ENCODE data around the gene SAMD3. TPM values are rescaled to one million over a fixed set of nuclear protein-coding genes. Genes with fewer than 3 reads are reported as not detected.
"Not testable (repeated sequence)": the region's sequence is repeated elsewhere in the genome, so short reads cannot be mapped to it uniquely, and the experiment has no call there.

SAMD3 gene
- total RNA-seq, 4 donors from 2014 or later, result 3.4 to 4.1 TPM; not detected in 2

DNA sequence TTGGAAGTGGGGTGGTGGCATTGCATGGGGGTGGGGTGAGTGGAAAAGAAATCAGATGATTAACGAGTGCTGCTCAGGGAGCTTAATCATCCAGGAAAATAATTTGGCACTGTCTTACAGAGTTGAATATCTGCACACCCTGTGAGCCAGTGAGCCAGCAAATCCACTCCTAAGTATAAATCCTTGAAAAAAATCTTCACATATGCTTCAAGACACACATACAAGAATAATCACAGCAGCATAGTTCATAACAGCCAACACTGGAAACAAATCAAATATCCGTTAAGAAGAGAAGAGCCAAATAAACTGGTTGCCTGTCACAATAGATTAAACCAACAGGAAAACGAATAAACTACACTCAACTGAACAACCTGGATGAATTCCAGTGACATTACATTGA lies 62.8 kb downstream of the SAMD3 start:
- H3K4me1 ChIP-seq, result no peaks in the 10 kb centered on the region
- no peak for TF ChIP-seq POLR2A (IDR thresholded peaks at IDR 0.05)
- TF ChIP-seq, protein P1, sequence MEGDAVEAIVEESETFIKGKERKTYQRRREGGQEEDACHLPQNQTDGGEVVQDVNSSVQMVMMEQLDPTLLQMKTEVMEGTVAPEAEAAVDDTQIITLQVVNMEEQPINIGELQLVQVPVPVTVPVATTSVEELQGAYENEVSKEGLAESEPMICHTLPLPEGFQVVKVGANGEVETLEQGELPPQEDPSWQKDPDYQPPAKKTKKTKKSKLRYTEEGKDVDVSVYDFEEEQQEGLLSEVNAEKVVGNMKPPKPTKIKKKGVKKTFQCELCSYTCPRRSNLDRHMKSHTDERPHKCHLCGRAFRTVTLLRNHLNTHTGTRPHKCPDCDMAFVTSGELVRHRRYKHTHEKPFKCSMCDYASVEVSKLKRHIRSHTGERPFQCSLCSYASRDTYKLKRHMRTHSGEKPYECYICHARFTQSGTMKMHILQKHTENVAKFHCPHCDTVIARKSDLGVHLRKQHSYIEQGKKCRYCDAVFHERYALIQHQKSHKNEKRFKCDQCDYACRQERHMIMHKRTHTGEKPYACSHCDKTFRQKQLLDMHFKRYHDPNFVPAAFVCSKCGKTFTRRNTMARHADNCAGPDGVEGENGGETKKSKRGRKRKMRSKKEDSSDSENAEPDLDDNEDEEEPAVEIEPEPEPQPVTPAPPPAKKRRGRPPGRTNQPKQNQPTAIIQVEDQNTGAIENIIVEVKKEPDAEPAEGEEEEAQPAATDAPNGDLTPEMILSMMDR (IDR thresholded peaks at IDR 0.05), result no peak
- no peaks in the 10 kb centered on the region for H3K9me3 ChIP-seq
- H3K27ac ChIP-seq, result no peak overlapping the region
- no peaks in the 10 kb centered on the region for H3K27me3 ChIP-seq
- no peaks in the 10 kb centered on the region for H3K36me3 ChIP-seq
- DNase-seq, result no peak
- no peak overlapping the region for H3K4me3 ChIP-seq

GRCh38 chr6:130158548-130158947 lies 64.2 kb downstream of the SAMD3 start:
- no peak for DNase-seq
- Histone ChIP-seq H3K9me3 (no peaks in the 10 kb centered on the region), H3K27ac (no peak overlapping the region), H3K27me3 (no peaks in the 10 kb centered on the region), H3K36me3 (no peaks in the 10 kb centered on the region), H3K4me1 (no peaks in the 10 kb centered on the region), H3K4me3 (no peak overlapping the region)
- TF ChIP-seq, protein P1 (IDR thresholded peaks at IDR 0.05), result no peak
- TF ChIP-seq POLR2A (IDR thresholded peaks at IDR 0.05), result no peak

- DNase-seq, result no peak
- no peaks in the 10 kb centered on the region for H3K36me3 ChIP-seq
- no peaks in the 10 kb centered on the region for H3K9me3 ChIP-seq
- TF ChIP-seq POLR2A (IDR thresholded peaks at IDR 0.05), result no peak
- TF ChIP-seq, protein P1 (IDR thresholded peaks at IDR 0.05), result no peak
- no peak overlapping the region for H3K4me3 ChIP-seq
- H3K4me1 ChIP-seq, result no peaks in the 10 kb centered on the region
- no peak overlapping the region for H3K27ac ChIP-seq
- no peaks in the 10 kb centered on the region for H3K27me3 ChIP-seq
Measured at GRCh38 chr6:130158056-130158455, 64.7 kb downstream of the SAMD3 start.

DNA sequence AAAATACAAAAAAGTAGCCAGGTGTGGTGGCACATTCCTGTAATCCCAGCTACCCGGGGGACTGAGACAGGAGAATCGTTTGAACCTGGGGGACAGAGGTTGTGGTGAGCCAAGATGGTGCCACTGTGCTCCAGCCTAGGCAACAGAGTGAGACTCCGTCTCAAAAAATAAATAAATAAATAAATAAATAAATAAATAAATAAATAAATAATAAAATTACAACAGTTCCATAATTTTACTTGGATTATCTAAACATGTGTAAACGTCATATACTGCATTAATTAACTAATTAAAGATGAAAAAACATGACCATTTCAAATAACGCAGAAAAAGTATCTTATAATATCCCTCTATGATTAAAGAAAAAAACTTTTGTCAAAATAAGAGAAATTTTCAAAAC lies 65.8 kb downstream of the SAMD3 start:
- H3K27me3 ChIP-seq, result no peaks in the 10 kb centered on the region
- H3K4me3 ChIP-seq, result no peak overlapping the region
- H3K36me3 ChIP-seq, result no peaks in the 10 kb centered on the region
- H3K4me1 ChIP-seq, result no peaks in the 10 kb centered on the region
- no peak overlapping the region for H3K27ac ChIP-seq
- H3K9me3 ChIP-seq, result no peaks in the 10 kb centered on the region
- TF ChIP-seq POLR2A (IDR thresholded peaks at IDR 0.05), result no peak
- TF ChIP-seq, protein P1 (IDR thresholded peaks at IDR 0.05), result no peak
- no peak for DNase-seq

DNA sequence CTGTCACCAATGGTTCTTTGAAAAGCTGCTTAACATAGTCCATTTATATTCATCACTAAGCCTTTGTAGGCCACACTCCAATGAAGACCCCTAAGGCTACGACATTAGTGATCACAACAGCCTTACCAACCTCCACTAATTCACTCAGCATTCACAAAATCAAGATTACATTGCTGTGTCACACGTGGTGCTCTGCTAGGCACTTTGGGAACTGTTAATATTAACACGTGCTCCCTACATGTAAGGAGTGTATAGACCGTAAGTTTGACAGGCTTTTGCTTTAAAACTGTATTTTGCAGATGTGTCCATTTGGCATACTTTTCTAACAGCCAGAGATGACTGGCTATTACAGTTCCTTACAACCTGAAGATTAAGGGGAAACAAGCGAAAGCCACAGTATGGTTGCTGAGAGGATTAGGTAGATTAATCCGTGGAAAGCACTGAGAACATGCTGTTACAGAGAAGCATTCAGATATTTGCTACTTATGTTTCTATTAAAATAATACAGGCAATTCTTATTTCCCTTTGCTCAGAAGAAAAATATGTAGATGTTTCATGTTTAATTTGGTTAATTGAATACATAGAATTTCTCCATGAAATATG lies 69.7 kb downstream of the SAMD3 start:
- Histone ChIP-seq H3K27me3 (no peaks in the 10 kb centered on the region), H3K9me3 (no peaks in the 10 kb centered on the region), H3K36me3 (no peaks in the 10 kb centered on the region), H3K4me3 (no peak overlapping the region), H3K4me1 (no peaks in the 10 kb centered on the region), H3K27ac (no peak overlapping the region)
- no peak for DNase-seq
- no peak for TF ChIP-seq POLR2A (IDR thresholded peaks at IDR 0.05)
- TF ChIP-seq, protein P1 (IDR thresholded peaks at IDR 0.05), result no peak

DNA sequence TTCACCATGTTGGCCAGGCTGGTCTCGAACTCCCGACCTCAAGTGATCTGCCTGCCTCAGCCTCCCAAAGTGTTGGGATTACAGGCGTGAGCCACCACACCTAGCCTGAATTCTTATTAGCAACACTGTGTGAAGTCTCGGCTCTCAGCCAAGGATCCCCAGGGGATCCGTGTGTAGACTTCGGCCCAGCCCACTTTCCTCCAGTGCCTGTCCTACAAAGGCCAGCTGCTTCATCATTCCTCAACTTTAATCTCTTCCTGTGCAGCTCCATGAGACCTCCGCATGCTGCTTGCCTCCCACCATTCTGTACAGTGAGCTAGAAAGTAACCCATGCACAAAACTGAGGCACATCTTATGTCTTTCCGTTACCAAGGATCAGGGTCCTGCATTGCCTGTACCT lies 71.8 kb downstream of the SAMD3 start:
- TF ChIP-seq POLR2A (IDR thresholded peaks at IDR 0.05), result no peak
- TF ChIP-seq, protein P1 (IDR thresholded peaks at IDR 0.05), result no peak
- Histone ChIP-seq H3K9me3 (no peaks in the 10 kb centered on the region), H3K4me1 (no peaks in the 10 kb centered on the region), H3K36me3 (no peaks in the 10 kb centered on the region), H3K27ac (no peak overlapping the region), H3K4me3 (no peak overlapping the region), H3K27me3 (no peaks in the 10 kb centered on the region)
- DNase-seq, result no peak

DNA sequence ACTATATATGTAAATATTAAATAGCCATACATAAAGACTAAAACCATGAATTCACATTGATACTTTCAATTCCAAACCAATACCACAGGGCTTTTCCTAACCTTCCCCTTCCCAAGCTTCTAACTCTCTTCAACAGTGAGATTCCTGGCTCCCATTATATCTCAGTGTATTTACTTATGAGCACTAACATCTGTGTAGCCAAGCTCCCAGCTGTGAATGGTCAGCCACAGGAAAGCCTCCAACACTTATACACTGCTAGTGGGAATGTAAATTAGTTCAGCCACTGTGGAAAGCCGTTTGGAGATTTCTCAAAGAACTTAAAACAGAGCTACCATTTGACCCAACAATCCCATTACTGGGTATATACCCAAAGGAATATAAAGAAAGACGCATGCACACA lies 73.7 kb downstream of the SAMD3 start:
- DNase-seq, H3K36me3 ChIP-seq, H3K27ac ChIP-seq, H3K27me3 ChIP-seq, H3K9me3 ChIP-seq, H3K4me3 ChIP-seq, H3K4me1 ChIP-seq: not testable (repeated sequence)
